Nephron progenitor cell (in vitro differentiated cells): ENCODE data around the gene MACROD2.

Experiments used
- DNase-seq: peaks from one replicate; pipeline ENCODE4 v3.0.0; 2021
- H3K27ac Mint-ChIP-seq: 2 replicates; pipeline ENCODE4 v1.8.0; 2021; ENCODE audit warnings: mild to moderate bottlenecking, moderate library complexity, mixed read lengths
- H3K27me3 Mint-ChIP-seq: 2 replicates; pipeline ENCODE4 v1.8.0; 2021; ENCODE audit warnings: mild to moderate bottlenecking, low read depth, mixed read lengths; ENCODE audit not compliant: poor library complexity
- H3K36me3 Mint-ChIP-seq: 2 replicates; pipeline ENCODE4 v1.8.0; 2021; ENCODE audit warnings: low read depth, mixed read lengths
- H3K4me1 Mint-ChIP-seq: 2 replicates; pipeline ENCODE4 v1.8.0; 2021; ENCODE audit warnings: mixed read lengths
- H3K4me3 Mint-ChIP-seq: 2 replicates; pipeline ENCODE4 v1.8.0; 2021; ENCODE audit warnings: mild to moderate bottlenecking, moderate library complexity, mixed read lengths
- H3K9me3 Mint-ChIP-seq: 2 replicates; pipeline ENCODE4 v1.8.0; 2021; ENCODE audit warnings: mild to moderate bottlenecking, moderate library complexity, mixed read lengths
- CTCF ChIP-seq: fragments of 200-600 bp; sonication (generic); IDR thresholded peaks from 2 replicates; pipeline ENCODE4 v1.5.0; 2021; ENCODE audit warnings: antibody characterized with exemption

MACROD2 gene

DNA sequence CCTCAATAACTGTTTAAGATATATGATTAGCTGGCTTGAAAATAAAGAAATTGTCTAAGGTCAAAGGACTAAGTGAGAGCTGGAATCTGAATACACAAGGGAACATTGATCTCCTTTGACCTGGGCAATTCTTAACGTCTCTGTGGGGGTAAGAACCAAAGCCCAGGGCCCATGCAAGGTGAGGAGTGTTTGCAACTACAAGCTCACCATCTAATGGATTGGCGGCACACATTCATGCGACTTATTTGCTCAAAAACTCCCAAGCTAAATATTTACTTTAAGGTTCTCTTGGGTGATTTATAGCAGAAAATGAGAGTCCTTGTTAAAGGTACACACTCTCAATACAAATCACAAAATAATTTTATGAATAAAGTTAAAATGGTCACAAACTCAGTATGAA, 734.1 kb downstream of the MACROD2 start:
- TF ChIP-seq CTCF, result no peak
- Mint-ChIP-seq H3K4me1 (no peaks in the 10 kb centered on the region), H3K27me3 (peaks cover 6% of the 10 kb centered on the region), H3K27ac (no peak overlapping the region), H3K9me3 (no peaks in the 10 kb centered on the region), H3K4me3 (no peak overlapping the region), H3K36me3 (no peaks in the 10 kb centered on the region)
- DNase-seq, result no peak

- DNase-seq, result no peak
- Mint-ChIP-seq H3K4me1 (no peaks in the 10 kb centered on the region), H3K9me3 (peaks cover 3% of the 10 kb centered on the region), H3K27me3 (peaks cover 6% of the 10 kb centered on the region), H3K4me3 (no peak overlapping the region), H3K27ac (peak overlapping the region; percentile 29), H3K36me3 (no peaks in the 10 kb centered on the region)
- no peak for TF ChIP-seq CTCF
Observed at GRCh38 chr20:14732343-14732742, 737.0 kb downstream of the MACROD2 start.

DNA sequence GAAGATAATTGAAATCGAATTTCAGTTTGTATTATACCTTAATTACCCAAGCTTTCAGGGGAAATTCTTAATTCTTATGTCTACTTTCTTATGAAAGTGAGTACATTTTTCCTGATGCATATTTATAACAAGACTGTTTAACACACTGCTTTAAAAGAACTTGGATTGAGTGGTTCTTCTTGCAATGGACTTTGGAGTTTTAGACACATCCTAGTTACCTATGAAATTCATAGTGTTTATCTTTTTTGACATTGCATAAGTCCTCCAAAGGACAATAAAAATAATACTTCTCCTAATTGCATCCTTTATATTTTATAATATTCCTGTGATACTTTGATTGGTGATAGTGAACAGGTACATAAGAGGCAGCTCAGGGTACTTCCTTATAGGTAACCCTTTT, 737.7 kb downstream of the MACROD2 start:
- TF ChIP-seq CTCF, result no peak
- no peak overlapping the region for H3K27ac Mint-ChIP-seq
- H3K4me3 Mint-ChIP-seq, result no peak overlapping the region
- no peak for DNase-seq
- H3K36me3 Mint-ChIP-seq, result no peaks in the 10 kb centered on the region
- no peaks in the 10 kb centered on the region for H3K4me1 Mint-ChIP-seq
- H3K27me3 Mint-ChIP-seq, result peaks cover 6% of the 10 kb centered on the region
- H3K9me3 Mint-ChIP-seq, result peaks cover 3% of the 10 kb centered on the region

- TF ChIP-seq CTCF, result no peak
- H3K36me3 Mint-ChIP-seq, result no peaks in the 10 kb centered on the region
Observed at GRCh38 chr20:14740380-14740779, 745.1 kb downstream of the MACROD2 start.

DNA sequence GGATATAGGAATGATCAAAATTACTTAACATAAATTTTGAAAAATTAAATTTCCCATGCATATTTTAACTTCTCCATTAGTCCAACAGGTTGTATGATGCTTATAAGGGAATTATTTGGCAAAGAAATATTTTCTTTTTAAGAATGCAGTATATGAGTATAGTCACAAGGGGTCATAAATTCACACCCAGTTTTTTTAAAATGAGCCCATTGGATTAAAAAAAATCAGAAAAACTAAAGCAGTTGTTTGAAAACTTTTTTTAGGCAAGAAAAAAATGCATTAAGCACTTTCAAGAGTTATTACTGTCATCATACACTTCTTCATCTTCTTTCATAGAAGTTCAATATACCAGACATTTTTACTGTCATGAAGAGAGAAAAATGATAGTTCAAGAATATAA, 746.3 kb downstream of the MACROD2 start:
- Mint-ChIP-seq H3K27ac (no peak overlapping the region), H3K4me3 (no peak overlapping the region), H3K36me3 (no peaks in the 10 kb centered on the region), H3K4me1 (peaks cover 11% of the 10 kb centered on the region), H3K9me3 (no peaks in the 10 kb centered on the region), H3K27me3 (peaks cover 3% of the 10 kb centered on the region)
- TF ChIP-seq CTCF, result no peak
- no peak for DNase-seq

More at GRCh38 chr20:14740380-14740779, 745.1 kb downstream of the MACROD2 start:
- Mint-ChIP-seq H3K27me3 (peaks cover under 1% of the 10 kb centered on the region), H3K9me3 (no peaks in the 10 kb centered on the region), H3K27ac (no peak overlapping the region), H3K4me1 (no peaks in the 10 kb centered on the region), H3K4me3 (no peak overlapping the region)
- no peak for DNase-seq

DNA sequence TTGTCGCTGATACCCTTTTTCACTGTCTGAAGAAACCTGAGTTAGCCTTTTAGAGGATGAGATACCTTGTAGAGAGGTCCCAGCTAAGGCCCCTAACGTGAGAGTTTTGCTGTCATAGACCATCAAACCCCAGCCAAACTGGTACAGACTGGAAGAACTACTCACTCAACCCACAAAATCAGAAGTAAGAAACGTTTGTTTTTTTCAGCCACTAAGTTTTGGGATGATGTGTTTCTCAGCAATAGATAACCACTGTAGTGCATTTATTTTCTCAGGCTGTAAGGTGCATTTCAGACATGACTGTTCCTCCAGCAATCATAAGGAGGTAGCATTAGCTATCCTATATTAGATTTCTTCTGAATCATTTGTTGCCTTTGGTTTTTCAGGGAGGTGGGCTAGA, 749.4 kb downstream of the MACROD2 start:
- Mint-ChIP-seq H3K9me3 (no peaks in the 10 kb centered on the region), H3K36me3 (no peaks in the 10 kb centered on the region), H3K27me3 (peaks cover 3% of the 10 kb centered on the region)

More for the DNA sequence above, 749.4 kb downstream of the MACROD2 start:
- Mint-ChIP-seq H3K4me3 (no peak overlapping the region), H3K4me1 (peaks cover 12% of the 10 kb centered on the region), H3K27ac (no peak overlapping the region)
- TF ChIP-seq CTCF, result no peak
- DNase-seq, result no peak
